Suprapubic skin (tissue), 4 donors: Measurements from ENCODE around the gene TRAPPC2L. TPM values are rescaled to one million over a fixed set of nuclear protein-coding genes. Genes with fewer than 3 reads are reported as not detected.
A peak's percentile ranks its signal among the peaks of the same experiment; 100 is the strongest.

Experiments
- DNase-seq, 2 donors: peaks; one replicate each; pipeline ENCODE4 v3.0.0-alpha.2; 2019; ENCODE audit warnings: low spot score in 2 of 2
- H3K27ac ChIP-seq: fragments of 200-600 bp; sonication (generic); one replicate; pipeline ENCODE4 v1.5.1; 2019
- H3K27me3 ChIP-seq: fragments of 200-600 bp; sonication (generic); one replicate; pipeline ENCODE4 v1.5.1; 2019
- H3K36me3 ChIP-seq: fragments of 200-600 bp; sonication (generic); one replicate; pipeline ENCODE4 v1.5.1; 2019
- H3K4me1 ChIP-seq: fragments of 200-600 bp; sonication (generic); one replicate; pipeline ENCODE4 v1.5.1; 2019
- H3K4me3 ChIP-seq: fragments of 200-600 bp; sonication (generic); one replicate; pipeline ENCODE4 v1.5.1; 2019; ENCODE audit warnings: mild to moderate bottlenecking
- H3K9me3 ChIP-seq: fragments of 200-600 bp; sonication (generic); one replicate; pipeline ENCODE4 v1.5.1; 2019
- CTCF ChIP-seq, 2 donors: fragments of 200-600 bp in 1 of 2; fragments of 450-650 bp in 1 of 2; sonication (generic) in 1 of 2; IDR thresholded peaks; one replicate each; pipeline ENCODE4 v1.5.1; 2016 to 2019; ENCODE audit warnings: antibody characterized with exemption in 2 of 2, mild to moderate bottlenecking in 1 of 2, moderate library complexity in 1 of 2
- EP300 ChIP-seq: sonication (generic); formaldehyde crosslinking; IDR thresholded peaks from one replicate; pipeline ENCODE4 v1.6.1; 2017; ENCODE audit warnings: antibody characterized with exemption
- POLR2A ChIP-seq, 2 donors: fragments of 450-650 bp; IDR thresholded peaks; one replicate each; pipeline ENCODE4 v1.6.1; 2017; ENCODE audit warnings: antibody characterized with exemption in 2 of 2, mild to moderate bottlenecking in 2 of 2, moderate library complexity in 2 of 2
- POLR2AphosphoS5 ChIP-seq, 3 donors: sonication (generic); formaldehyde crosslinking; IDR thresholded peaks; one replicate each; pipeline ENCODE4 v1.6.1; 2017; ENCODE audit warnings: antibody characterized with exemption in 3 of 3
- WGBS: methylation state at CpG from one replicate; pipeline ENCODE4 v1.1.5; 2018; 5-methylcytosine and 5-hydroxymethylcytosine counted together
- total RNA-seq, 4 donors: library from RNA; depleted of rRNA; stranded (reverse); fragments of >200 nt; gene quantifications; one replicate each; pipeline ENCODE4 v1.1.0, GENCODE V29; 2016

The TRAPPC2L gene
- total RNA-seq, 4 donors from 2014 or later: 31.9 to 49.2 (median 36.3) TPM

- peak overlapping the region; percentile 13 for H3K4me3 ChIP-seq
- TF ChIP-seq EP300: no peak
- no peak for TF ChIP-seq CTCF (IDR thresholded peaks at IDR 0.05)
- no peak for TF ChIP-seq POLR2A (IDR thresholded peaks at IDR 0.05)
- no peak for TF ChIP-seq POLR2AphosphoS5 (IDR thresholded peaks at IDR 0.05)
- H3K9me3 ChIP-seq: no peaks in the 10 kb centered on the region
- peaks cover 5% of the 10 kb centered on the region for H3K4me1 ChIP-seq
- DNase-seq: no peak
- 48% methylated on average over 34 of the region's 37 CpGs for WGBS
- H3K27ac ChIP-seq: no peak overlapping the region
- H3K36me3 ChIP-seq: no peaks in the 10 kb centered on the region
- H3K27me3 ChIP-seq: peaks cover 15% of the 10 kb centered on the region
Observed at GRCh38 chr16:88870608-88871348, 13.9 kb downstream of the TRAPPC2L start.

- peak overlapping the region; percentile 13 for H3K4me3 ChIP-seq
Observed at GRCh38 chr16:88871349-88871702, 14.4 kb downstream of the TRAPPC2L start.

GRCh38 chr16:88871730-88872416 lies 14.9 kb downstream of the TRAPPC2L start:
- TF ChIP-seq EP300 (no peak), POLR2AphosphoS5 (IDR thresholded peaks at IDR 0.05) (no peak), CTCF (IDR thresholded peaks at IDR 0.05) (no peak), POLR2A (IDR thresholded peaks at IDR 0.05) (no peak)
- Histone ChIP-seq H3K27ac (no peak overlapping the region), H3K36me3 (no peaks in the 10 kb centered on the region), H3K4me1 (peaks cover 5% of the 10 kb centered on the region), H3K9me3 (no peaks in the 10 kb centered on the region), H3K27me3 (peaks cover 15% of the 10 kb centered on the region), H3K4me3 (no peak overlapping the region)
- 81% methylated on average over 12 of the region's 21 CpGs for WGBS
- no peak for DNase-seq

More at GRCh38 chr16:88871349-88871702, 14.4 kb downstream of the TRAPPC2L start:
- TF ChIP-seq POLR2AphosphoS5 (IDR thresholded peaks at IDR 0.05) (no peak), CTCF (IDR thresholded peaks at IDR 0.05) (no peak), POLR2A (IDR thresholded peaks at IDR 0.05) (no peak), EP300 (no peak)
- peaks cover 15% of the 10 kb centered on the region for H3K27me3 ChIP-seq
- no peak for DNase-seq
- H3K9me3 ChIP-seq: no peaks in the 10 kb centered on the region
- peaks cover 5% of the 10 kb centered on the region for H3K4me1 ChIP-seq
- 61% methylated on average over 6 of the region's 8 CpGs for WGBS
- H3K36me3 ChIP-seq: no peaks in the 10 kb centered on the region
- no peak overlapping the region for H3K27ac ChIP-seq

GRCh38 chr16:88872650-88873331 lies 15.9 kb downstream of the TRAPPC2L start:
- H3K27me3 ChIP-seq: peaks cover 15% of the 10 kb centered on the region
- 67% methylated on average over 14 of the region's 25 CpGs for whole genome bisulfite sequencing
- H3K9me3 ChIP-seq: no peaks in the 10 kb centered on the region

More at GRCh38 chr16:88872650-88873331, 15.9 kb downstream of the TRAPPC2L start:
- peaks cover 5% of the 10 kb centered on the region for H3K4me1 ChIP-seq
- DNase-seq: no peak
- no peaks in the 10 kb centered on the region for H3K36me3 ChIP-seq
- no peak overlapping the region for H3K27ac ChIP-seq
- TF ChIP-seq POLR2AphosphoS5 (IDR thresholded peaks at IDR 0.05) (no peak), POLR2A (IDR thresholded peaks at IDR 0.05) (no peak), CTCF (IDR thresholded peaks at IDR 0.05) (no peak), EP300 (no peak)
- no peak overlapping the region for H3K4me3 ChIP-seq
